Mesenchymal stem cell (in vitro differentiated cells and primary cell): ENCODE results near the gene FRMD4A.

ENCODE experiments used
- DNase-seq: peaks from one replicate; pipeline ENCODE4 v3.0.0-alpha.2; 2013
- H2AFZ ChIP-seq: one replicate; pipeline ENCODE4 v1.6.1; 2013; ENCODE audit warnings: low read depth, mild to moderate bottlenecking, control low read depth, inconsistent platforms, low read length, moderate library complexity
- H2AK5ac ChIP-seq: 2 replicates; pipeline ENCODE4 v1.6.1; 2013; ENCODE audit warnings: low read length, moderate library complexity, mild to moderate bottlenecking, inconsistent platforms; ENCODE audit not compliant: severe bottlenecking
- H2BK120ac ChIP-seq: one replicate; pipeline ENCODE4 v1.6.1; 2013; ENCODE audit warnings: low read depth, mild to moderate bottlenecking, inconsistent platforms, low read length, moderate library complexity
- H2BK12ac ChIP-seq, 2 experiments: one replicate each; pipeline ENCODE4 v1.6.1; 2013; ENCODE audit warnings: inconsistent platforms in 2 of 2, low read length in 2 of 2, mild to moderate bottlenecking in 2 of 2, moderate library complexity in 2 of 2, control low read depth in 1 of 2
- H2BK15ac ChIP-seq: one replicate; pipeline ENCODE4 v1.6.1; 2013; ENCODE audit warnings: mild to moderate bottlenecking, low read depth, inconsistent platforms; ENCODE audit not compliant: poor library complexity, severe bottlenecking
- H2BK5ac ChIP-seq: 2 replicates; pipeline ENCODE4 v1.6.1; 2013; ENCODE audit warnings: low read depth, mild to moderate bottlenecking, low read length, control low read depth, inconsistent platforms; ENCODE audit not compliant: poor library complexity, severe bottlenecking
- H3K14ac ChIP-seq, 2 experiments: one replicate each; pipeline ENCODE4 v1.6.1; 2013; ENCODE audit warnings: inconsistent platforms in 2 of 2, low read length in 2 of 2, control low read depth in 1 of 2, mild to moderate bottlenecking in 1 of 2, moderate library complexity in 1 of 2
- H3K18ac ChIP-seq, 2 experiments: one replicate each; pipeline ENCODE4 v1.6.1; 2013; ENCODE audit warnings: inconsistent platforms in 2 of 2, low read length in 2 of 2, control low read depth in 1 of 2, low read depth in 1 of 2, mild to moderate bottlenecking in 1 of 2
- H3K23ac ChIP-seq, 2 experiments: one replicate each; pipeline ENCODE4 v1.6.1; 2013; ENCODE audit warnings: inconsistent platforms in 2 of 2, low read length in 2 of 2, mild to moderate bottlenecking in 2 of 2, moderate library complexity in 2 of 2, control low read depth in 1 of 2
- H3K27ac ChIP-seq: 2 replicates; pipeline ENCODE4 v1.5.1; 2013; ENCODE audit warnings: mild to moderate bottlenecking, moderate library complexity, low read length, control low read depth, inconsistent platforms; ENCODE audit not compliant: poor library complexity, severe bottlenecking
- H3K27me3 ChIP-seq, 2 experiments: 2 replicates each; pipeline versions ENCODE4 v1.6.1 to v1.7.0; 2013; ENCODE audit warnings: low read length in 2 of 2, mild to moderate bottlenecking in 2 of 2, moderate library complexity in 2 of 2, control low read depth in 1 of 2, inconsistent platforms in 1 of 2; ENCODE audit not compliant: control insufficient read depth in 1 of 2, insufficient read depth in 1 of 2
- H3K36me3 ChIP-seq, 2 experiments: 2 replicates each; pipeline versions ENCODE4 v1.6.1 to v1.7.0; 2013; ENCODE audit warnings: low read length in 2 of 2, control low read depth in 1 of 2, inconsistent platforms in 1 of 2, low read depth in 1 of 2, mild to moderate bottlenecking in 1 of 2; ENCODE audit not compliant: insufficient read depth in 2 of 2, control insufficient read depth in 1 of 2
- H3K4ac ChIP-seq, 2 experiments: one replicate each; pipeline ENCODE4 v1.6.1; 2013; ENCODE audit warnings: inconsistent platforms in 2 of 2, low read length in 2 of 2, mild to moderate bottlenecking in 2 of 2, moderate library complexity in 2 of 2, control low read depth in 1 of 2, low read depth in 1 of 2
- H3K4me1 ChIP-seq: 2 replicates; pipeline ENCODE4 v1.6.1; 2013; ENCODE audit warnings: low read depth, low read length, control low read depth; ENCODE audit not compliant: control insufficient read depth, insufficient read depth
- H3K4me2 ChIP-seq: 2 replicates; pipeline ENCODE4 v1.6.1; 2013; ENCODE audit warnings: low read length, mild to moderate bottlenecking, inconsistent platforms; ENCODE audit not compliant: poor library complexity, severe bottlenecking
- H3K4me3 ChIP-seq, 2 experiments: 2 replicates each; pipeline versions ENCODE4 v1.5.1 to v1.7.0; 2013; ENCODE audit warnings: low read length in 2 of 2, mild to moderate bottlenecking in 2 of 2, control low read depth in 1 of 2, low read depth in 1 of 2; ENCODE audit not compliant: insufficient read depth in 1 of 2
- H3K79me1 ChIP-seq: replicated peaks from 2 replicates; pipeline ENCODE4 v1.6.1; 2013; ENCODE audit warnings: mild to moderate bottlenecking, control low read depth, low read length, inconsistent platforms; ENCODE audit not compliant: poor library complexity, severe bottlenecking
- H3K9ac ChIP-seq: 2 replicates; pipeline ENCODE4 v1.7.0; 2013; ENCODE audit warnings: mild to moderate bottlenecking, low read length, moderate library complexity
- H3K9me3 ChIP-seq: 2 replicates; pipeline ENCODE4 v1.7.0; 2013; ENCODE audit warnings: mild to moderate bottlenecking, low read length; ENCODE audit not compliant: control insufficient read depth
- H4K8ac ChIP-seq: one replicate; pipeline ENCODE4 v1.6.1; 2013; ENCODE audit warnings: inconsistent platforms, mild to moderate bottlenecking, low read length, moderate library complexity
- H4K91ac ChIP-seq: one replicate; pipeline ENCODE4 v1.6.1; 2013; ENCODE audit warnings: mild to moderate bottlenecking, low read length, inconsistent platforms
- WGBS: methylation state at CpG from one replicate; pipeline ENCODE4 v1.1.7; 2013; ENCODE audit warnings: mixed read lengths; 5-methylcytosine and 5-hydroxymethylcytosine counted together

Gene FRMD4A

GRCh38 chr10:13695588-13695987, 635.1 kb downstream of the FRMD4A start:
- 97% methylated on average over 13 of the region's 13 CpGs for WGBS
- Histone ChIP-seq H3K27ac (no peak overlapping the region), H3K4me1 (peaks cover 14% of the 10 kb centered on the region), H3K23ac (no peak overlapping the region), H2AFZ (no peak overlapping the region), H3K36me3 (peaks cover 76 to 92% of the 10 kb centered on the region in 2 experiments), H2BK12ac (no peak overlapping the region), H3K79me1 (peaks cover 20% of the 10 kb centered on the region), H2BK120ac (no peak overlapping the region), H3K4me3 (no peak overlapping the region), H3K9ac (no peak overlapping the region), H4K8ac (no peak overlapping the region), H4K91ac (no peak overlapping the region), H3K4me2 (no peak overlapping the region), H3K14ac (no peak overlapping the region), H2BK15ac (no peak overlapping the region), H2AK5ac (no peak overlapping the region), H3K18ac (no peak overlapping the region), H3K27me3 (no peaks in the 10 kb centered on the region), H3K4ac (no peak overlapping the region), H2BK5ac (no peak overlapping the region), H3K9me3 (no peaks in the 10 kb centered on the region)
- DNase-seq: no peak

DNA sequence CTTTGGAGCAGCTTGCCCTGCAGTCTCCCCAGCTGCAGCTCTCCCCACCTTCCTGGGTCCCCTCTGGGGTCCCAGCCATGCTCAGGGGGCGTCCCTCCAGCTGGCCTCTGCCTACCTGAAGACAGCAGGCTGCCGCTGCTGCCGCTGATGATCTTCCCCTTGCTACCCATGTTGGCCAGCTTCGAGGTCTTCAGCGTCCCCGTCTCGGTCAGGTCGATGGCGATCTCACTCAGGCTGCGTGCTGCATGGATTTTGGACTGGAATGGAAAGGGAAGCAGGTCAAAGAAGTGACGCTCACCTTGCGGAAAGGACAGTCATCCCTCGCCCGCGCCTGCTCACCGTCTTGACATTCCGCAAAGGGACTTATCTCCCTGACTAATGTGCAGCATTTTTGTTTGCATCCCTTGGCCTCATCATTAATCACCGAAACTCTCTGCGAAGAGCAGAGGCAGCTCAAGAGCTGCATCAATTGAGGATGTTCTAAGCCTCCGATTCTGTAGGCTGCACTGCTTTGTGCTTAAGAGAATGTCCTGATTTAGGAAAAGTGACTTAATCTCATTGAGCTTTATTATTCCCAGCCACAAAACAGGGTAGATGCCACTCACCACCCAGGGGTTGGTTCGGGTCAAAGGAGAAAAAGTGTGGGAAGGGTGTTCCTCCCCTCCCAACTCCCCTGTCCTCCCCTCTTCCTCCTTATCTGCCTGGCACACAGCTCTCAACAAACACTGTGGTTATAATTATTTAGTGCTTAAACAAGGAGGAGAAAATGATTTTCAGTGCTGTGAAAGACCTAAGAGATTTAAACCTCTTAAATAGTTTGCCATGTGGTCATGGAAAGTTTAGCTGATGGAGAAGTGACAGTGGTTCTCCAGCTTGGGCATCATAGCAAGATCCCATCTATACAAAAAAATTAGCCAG, 636.7 kb downstream of the FRMD4A start:
- Histone ChIP-seq H3K9ac (no peak overlapping the region), H2BK12ac (no peak overlapping the region), H3K27ac (no peak overlapping the region), H3K4me3 (no peak overlapping the region), H4K8ac (no peak overlapping the region), H2BK15ac (no peak overlapping the region), H3K27me3 (no peaks in the 10 kb centered on the region), H3K23ac (no peak overlapping the region), H2AFZ (no peak overlapping the region), H3K4me1 (peaks cover 14% of the 10 kb centered on the region), H2BK120ac (no peak overlapping the region), H3K18ac (no peak overlapping the region), H3K79me1 (peaks cover 10% of the 10 kb centered on the region), H3K9me3 (no peaks in the 10 kb centered on the region), H3K4ac (no peak overlapping the region), H2BK5ac (no peak overlapping the region), H4K91ac (no peak overlapping the region), H2AK5ac (peak overlapping the region; percentile 30), H3K14ac (no peak overlapping the region), H3K4me2 (no peak overlapping the region), H3K36me3 (peaks cover 63 to 88% of the 10 kb centered on the region in 2 experiments)
- WGBS: 98% methylated on average over 20 of the region's 21 CpGs
- DNase-seq: no peak

DNA sequence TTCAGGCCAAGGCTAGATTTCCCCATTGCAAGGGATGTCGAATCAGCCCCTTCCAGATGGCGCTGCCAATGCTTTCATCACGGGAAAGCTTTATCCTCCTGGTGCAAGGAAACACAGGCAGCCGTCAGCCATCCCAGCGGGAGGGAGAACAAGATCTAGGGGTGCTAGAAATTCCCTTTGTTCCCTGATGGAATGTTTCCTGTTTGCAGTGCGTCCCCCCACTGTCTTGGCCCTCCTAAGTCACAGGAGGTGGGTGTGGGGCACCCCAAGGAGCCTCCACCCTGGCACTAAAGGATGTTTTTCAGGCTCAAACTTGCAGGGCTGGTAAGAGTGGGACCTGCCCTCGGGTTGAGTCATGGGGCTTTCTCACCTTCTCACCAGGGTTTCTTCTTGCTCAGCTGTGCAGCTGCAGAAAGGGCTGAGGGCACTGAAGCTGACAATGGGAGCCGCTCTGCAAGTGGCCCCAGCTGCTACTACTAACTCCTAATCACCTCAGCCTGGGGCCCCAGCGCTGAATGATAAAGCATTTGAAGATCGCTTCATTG, 640.4 kb downstream of the FRMD4A start:
- Histone ChIP-seq H3K9ac (no peak overlapping the region), H3K79me1 (peaks cover 9% of the 10 kb centered on the region), H2BK12ac (no peak overlapping the region), H3K27me3 (no peaks in the 10 kb centered on the region), H3K18ac (no peak overlapping the region), H4K91ac (no peak overlapping the region), H3K14ac (no peak overlapping the region), H3K9me3 (no peaks in the 10 kb centered on the region), H2BK15ac (no peak overlapping the region), H3K4me3 (no peak overlapping the region), H2AK5ac (peak overlapping the region; percentile 49), H3K23ac (no peak overlapping the region), H3K4me2 (peak overlapping the region; percentile 7), H2BK120ac (no peak overlapping the region), H3K27ac (peak overlapping the region; percentile 89), H4K8ac (no peak overlapping the region), H2AFZ (no peak overlapping the region), H3K4me1 (peaks cover 23% of the 10 kb centered on the region), H2BK5ac (no peak overlapping the region), H3K36me3 (peaks cover 54 to 65% of the 10 kb centered on the region in 2 experiments), H3K4ac (no peak overlapping the region)
- 77% methylated on average over 9 of the region's 10 CpGs for WGBS
- DNase-seq: no peak

GRCh38 chr10:13686331-13686752, 644.4 kb downstream of the FRMD4A start:
- Histone ChIP-seq H2BK5ac (no peak overlapping the region), H3K4ac (no peak overlapping the region), H3K27me3 (no peaks in the 10 kb centered on the region), H2BK120ac (no peak overlapping the region), H3K79me1 (peaks cover 16% of the 10 kb centered on the region), H2BK12ac (no peak overlapping the region), H2AK5ac (no peak overlapping the region), H3K4me2 (no peak overlapping the region), H4K8ac (no peak overlapping the region), H3K36me3 (peaks cover 42 to 44% of the 10 kb centered on the region in 2 experiments), H3K4me3 (no peak overlapping the region), H3K14ac (no peak overlapping the region), H3K9me3 (no peaks in the 10 kb centered on the region), H3K9ac (no peak overlapping the region), H3K4me1 (peaks cover 29% of the 10 kb centered on the region), H3K27ac (peak overlapping the region; percentile 17), H2AFZ (no peak overlapping the region), H3K23ac (no peak overlapping the region), H4K91ac (no peak overlapping the region), H3K18ac (no peak overlapping the region), H2BK15ac (no peak overlapping the region)
- 95% methylated on average over 4 of the region's 5 CpGs for WGBS
- DNase-seq: no peak
